ENCODE data around the gene SUFU. TPM values are rescaled to one million over a fixed set of nuclear protein-coding genes. Genes with fewer than 3 reads are reported as not detected.
A peak's percentile ranks its signal among the peaks of the same experiment; 100 is the strongest.
"Not testable (repeated sequence)": the region's sequence is repeated elsewhere in the genome, so short reads cannot be mapped to it uniquely, and the experiment has no call there.

Gene SUFU
- total RNA-seq, 1 donor from 2014 or later: 14.3 TPM

GRCh38 chr10:102658802-102659201, 155.0 kb downstream of the SUFU start:
- ATAC-seq: no peak
- peaks cover 49% of the 10 kb centered on the region for H3K36me3 ChIP-seq
- H3K4me3 ChIP-seq: no peak overlapping the region
- DNase-seq: peak; percentile 24
- H3K4me1 ChIP-seq: peaks cover 72% of the 10 kb centered on the region
- H3K9me3 ChIP-seq: no peaks in the 10 kb centered on the region
- TF ChIP-seq CTCF (IDR thresholded peaks at IDR 0.05): no peak
- H3K27ac ChIP-seq: peak overlapping the region; percentile 83
- no peaks in the 10 kb centered on the region for H3K27me3 ChIP-seq (ENCODE audit: low read depth)
- intact Hi-C loops (cut with DNase I): no loop called here

- intact Hi-C loops (cut with DNase I): no loop called here
- peaks cover 27% of the 10 kb centered on the region for H3K36me3 ChIP-seq
- H3K27me3 ChIP-seq (ENCODE audit: low read depth): no peaks in the 10 kb centered on the region
- peak overlapping the region; percentile 20 for H3K4me3 ChIP-seq
- ATAC-seq (peak; percentile 56 to 73), DNase-seq (peak; percentile 80)
- no peaks in the 10 kb centered on the region for H3K9me3 ChIP-seq
- H3K27ac ChIP-seq: peak overlapping the region; percentile 74
- peaks cover 51% of the 10 kb centered on the region for H3K4me1 ChIP-seq
- TF ChIP-seq CTCF (IDR thresholded peaks at IDR 0.05): no peak
These were observed 157.3 kb downstream of the SUFU start for GRCh38 chr10:102660888-102661657.

- Histone ChIP-seq H3K27me3 (ENCODE audit: low read depth) (no peaks in the 10 kb centered on the region), H3K4me1 (peaks cover 47% of the 10 kb centered on the region), H3K36me3 (peaks cover 21% of the 10 kb centered on the region), H3K4me3 (peak overlapping the region; percentile 20), H3K27ac (peak overlapping the region; percentile 74), H3K9me3 (no peaks in the 10 kb centered on the region)
- DNase-seq (no peak), ATAC-seq (no peak)
- intact Hi-C loops (cut with DNase I): no loop called here
- TF ChIP-seq CTCF (IDR thresholded peaks at IDR 0.05): no peak
These were observed 157.9 kb downstream of the SUFU start for GRCh38 chr10:102661658-102662028.

- DNase-seq (no peak), ATAC-seq (no peak)
- intact Hi-C loops (cut with DNase I): no loop called here
- no peak for TF ChIP-seq CTCF (IDR thresholded peaks at IDR 0.05)
- Histone ChIP-seq H3K27me3 (ENCODE audit: low read depth) (no peaks in the 10 kb centered on the region), H3K4me3 (no peak overlapping the region), H3K9me3 (no peaks in the 10 kb centered on the region), H3K36me3 (no peaks in the 10 kb centered on the region), H3K4me1 (peaks cover 30% of the 10 kb centered on the region), H3K27ac (no peak overlapping the region)
These were observed 162.2 kb downstream of the SUFU start for GRCh38 chr10:102665904-102666509.

GRCh38 chr10:102667411-102667810, 163.6 kb downstream of the SUFU start:
- H3K27ac ChIP-seq; H3K27me3 ChIP-seq (ENCODE audit: low read depth); intact Hi-C loops (cut with DNase I); DNase-seq; H3K9me3 ChIP-seq; ATAC-seq; H3K4me3 ChIP-seq; H3K36me3 ChIP-seq: not testable (repeated sequence)
- H3K4me1 ChIP-seq: peaks cover 25% of the 10 kb centered on the region
